GM03348 (cell line): ENCODE results near the gene CISD2.
"Not testable (repeated sequence)": the region's sequence is repeated elsewhere in the genome, so short reads cannot be mapped to it uniquely, and the experiment has no call there.

Experiments
- DNase-seq: peaks from one replicate; pipeline ENCODE4 v3.0.0; 2012; ENCODE audit warnings: low spot score

CISD2 gene

DNA sequence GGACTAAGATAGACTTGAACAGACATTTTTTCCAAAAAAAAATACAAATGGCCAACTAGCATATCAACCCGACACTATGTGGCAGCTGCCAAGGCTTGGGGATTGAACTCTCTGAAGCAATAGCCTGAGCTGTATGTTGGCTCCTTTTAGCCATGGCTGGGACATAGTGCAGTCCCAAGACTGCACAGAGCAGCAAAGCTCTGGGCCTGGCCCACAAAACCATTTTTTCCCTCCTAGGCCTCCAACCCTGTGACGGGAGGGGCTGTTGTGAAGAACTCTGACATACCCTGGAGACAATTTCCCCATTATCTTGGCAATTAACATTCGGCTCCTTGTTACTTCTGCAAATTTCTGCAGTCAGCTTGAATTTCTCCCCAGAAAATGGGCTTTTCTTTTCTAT, 50.1 kb downstream of the CISD2 start:
- no peak for DNase-seq

DNA sequence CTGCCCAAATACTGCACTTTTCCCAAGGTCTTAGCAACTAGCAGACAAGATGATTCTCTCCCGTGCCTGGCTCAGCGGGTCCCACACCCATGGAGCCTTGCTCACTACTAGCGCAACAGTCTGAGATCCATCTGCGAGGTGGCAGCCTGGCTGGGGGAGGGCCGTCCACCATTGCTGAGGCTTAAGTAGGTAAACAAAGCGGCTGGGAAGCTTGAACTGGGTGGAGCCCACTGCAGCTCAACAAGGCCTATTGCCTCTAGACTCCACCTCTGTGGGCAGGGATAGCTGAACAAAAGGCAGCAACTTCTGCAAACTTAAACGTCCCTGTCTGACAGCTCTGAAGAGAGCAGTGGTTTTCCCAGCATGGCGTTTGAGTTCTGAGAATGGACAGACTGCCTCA, 50.9 kb downstream of the CISD2 start:
- DNase-seq = not testable (repeated sequence)

DNA sequence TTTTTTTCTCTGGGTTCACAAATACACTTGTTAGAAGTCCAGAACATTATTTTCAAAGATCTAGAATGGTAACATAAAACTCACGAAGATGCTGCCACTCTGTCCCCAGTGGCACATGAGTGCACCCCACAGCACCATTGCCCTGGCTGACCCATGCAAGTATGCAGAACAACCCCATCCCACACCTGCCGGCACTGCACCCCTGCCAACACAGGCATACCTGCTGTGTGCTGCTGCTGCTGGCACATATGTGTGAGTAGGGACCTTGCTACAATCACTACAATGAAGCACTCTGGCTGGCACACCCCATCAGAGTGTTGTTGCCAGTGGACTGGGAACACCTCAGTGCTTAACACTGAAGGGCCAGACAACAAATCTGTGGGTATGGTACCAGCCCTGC, 66.9 kb downstream of the CISD2 start:
- DNase-seq = no peak

DNA sequence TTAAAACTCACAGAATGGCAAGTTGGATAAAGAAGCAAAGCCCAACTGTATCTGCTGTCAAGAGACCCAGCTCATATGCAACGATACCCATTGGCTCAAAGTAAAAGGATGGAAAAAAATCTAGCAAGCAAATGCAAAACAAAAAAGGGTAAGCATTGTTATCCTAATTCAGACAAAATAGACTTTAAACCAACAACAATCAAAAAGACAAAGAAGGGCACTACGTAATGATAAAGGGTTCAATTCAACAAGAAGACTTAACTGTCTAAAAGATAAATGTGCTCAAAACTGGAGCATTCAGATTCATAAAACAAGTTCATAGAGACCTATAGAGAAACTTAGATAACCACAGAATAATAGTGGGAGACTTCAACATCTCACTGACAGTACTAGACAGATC, 69.3 kb downstream of the CISD2 start:
- DNase-seq = not testable (repeated sequence)
